Smooth muscle cell (in vitro differentiated cells): ENCODE measurements around the gene SRGAP1. TPM values are rescaled to one million over a fixed set of nuclear protein-coding genes. Genes with fewer than 3 reads are reported as not detected.

Source experiments
- DNase-seq: peaks from one replicate; lab custom pipeline; 2025; ENCODE audit not compliant: unreplicated experiment; lab: John Stamatoyannopoulos, UW
- H2AFZ ChIP-seq: fragments of 200-600 bp; sonication (generic); 2 replicates; pipeline ENCODE4 v1.6.0; 2016; ENCODE audit warnings: antibody characterized with exemption, low read depth, mild to moderate bottlenecking
- H3F3A ChIP-seq: fragments of 200-600 bp; sonication (generic); 2 replicates; pipeline ENCODE4 v1.6.0; 2017; ENCODE audit warnings: antibody characterized with exemption, low read depth
- H3K27ac ChIP-seq: fragments of 200-600 bp; sonication (generic); 2 replicates; pipeline ENCODE4 v1.5.1; 2016; ENCODE audit warnings: low read depth, mild to moderate bottlenecking
- H3K27me3 ChIP-seq: fragments of 200-600 bp; sonication (generic); 2 replicates; pipeline ENCODE4 v1.6.1; 2016; ENCODE audit warnings: low read depth, mild to moderate bottlenecking
- H3K36me3 ChIP-seq: fragments of 200-600 bp; sonication (generic); 2 replicates; pipeline ENCODE4 v1.5.1; 2016; ENCODE audit warnings: low read depth
- H3K4me1 ChIP-seq: fragments of 200-600 bp; sonication (generic); 2 replicates; pipeline ENCODE4 v1.5.1; 2016; ENCODE audit warnings: low read depth
- H3K4me2 ChIP-seq: fragments of 200-600 bp; sonication (generic); 2 replicates; pipeline ENCODE4 v1.6.0; 2016; ENCODE audit warnings: mild to moderate bottlenecking
- H3K4me3 ChIP-seq: fragments of 200-600 bp; sonication (generic); 2 replicates; pipeline ENCODE4 v1.5.1; 2016; ENCODE audit warnings: mild to moderate bottlenecking
- H3K79me2 ChIP-seq: fragments of 200-600 bp; sonication (generic); 2 replicates; pipeline ENCODE4 v1.6.0; 2016; ENCODE audit warnings: low read depth, mild to moderate bottlenecking
- H3K9ac ChIP-seq: fragments of 200-600 bp; sonication (generic); 2 replicates; pipeline ENCODE4 v1.6.0; 2016; ENCODE audit warnings: low read depth
- H3K9me3 ChIP-seq: fragments of 200-600 bp; sonication (generic); replicated peaks from 2 replicates; pipeline ENCODE4 v1.5.1; 2016; ENCODE audit warnings: low read depth
- H4K20me1 ChIP-seq: fragments of 200-600 bp; sonication (generic); 2 replicates; pipeline ENCODE4 v1.6.0; 2016; ENCODE audit warnings: low read depth
- CTCF ChIP-seq: fragments of 200-600 bp; sonication (generic); IDR thresholded peaks from 2 replicates; pipeline ENCODE4 v1.5.1; 2017; ENCODE audit warnings: borderline replicate concordance, mild to moderate bottlenecking, antibody characterized with exemption; ENCODE audit not compliant: insufficient read depth, poor library complexity, severe bottlenecking
- WGBS: methylation state at CpG from one replicate; pipeline ENCODE4 v1.1.7; 2016; ENCODE audit warnings: low lambda C conversion rate; 5-methylcytosine and 5-hydroxymethylcytosine counted together
- polyA plus RNA-seq: library from polyadenylated mRNA; unstranded; fragments of >200 nt; fragmentation: Nextera tagmentation; extraction: Ambion mirVana; gene quantifications from 2 replicates; pipeline ENCODE4 v1.2.1, GENCODE V29; 2016
- total RNA-seq: library from RNA; depleted of rRNA; stranded (reverse); fragments of >200 nt; gene quantifications from 2 replicates; pipeline ENCODE4 v1.2.3, GENCODE V29; 2014

The SRGAP1 gene
- total and polyA plus RNA-seq, 2 experiments from 2014 or later = 4.0 to 5.9 TPM

- no peak overlapping the region for H3K4me2 ChIP-seq
- no peak overlapping the region for H3K9ac ChIP-seq
- no peak for TF ChIP-seq CTCF
- no peaks in the 10 kb centered on the region for H4K20me1 ChIP-seq
- no peaks in the 10 kb centered on the region for H3K27me3 ChIP-seq
- H3K4me1 ChIP-seq = no peaks in the 10 kb centered on the region
- no peaks in the 10 kb centered on the region for H3K79me2 ChIP-seq
- no peaks in the 10 kb centered on the region for H3K9me3 ChIP-seq
- no peaks in the 10 kb centered on the region for H3K36me3 ChIP-seq
- no peaks in the 10 kb centered on the region for H3F3A ChIP-seq
- H3K4me3 ChIP-seq = no peak overlapping the region
- DNase-seq = no peak
- H2AFZ ChIP-seq = no peak overlapping the region
- no peak overlapping the region for H3K27ac ChIP-seq
These were observed 151.0 kb downstream of the SRGAP1 start for GRCh38 chr12:63995512-63995911.

- Histone ChIP-seq H3K79me2 (no peaks in the 10 kb centered on the region), H3F3A (no peaks in the 10 kb centered on the region)
- WGBS = 100% methylated on average over 1 of the region's 1 CpG
These were observed 152.1 kb downstream of the SRGAP1 start for GRCh38 chr12:63996556-63996955.

GRCh38 chr12:63997198-63997597 lies 152.7 kb downstream of the SRGAP1 start:
- no peaks in the 10 kb centered on the region for H3K9me3 ChIP-seq
- 93% methylated on average over 1 of the region's 1 CpG for WGBS
- no peak overlapping the region for H3K9ac ChIP-seq
- no peaks in the 10 kb centered on the region for H3K79me2 ChIP-seq
- no peaks in the 10 kb centered on the region for H3K36me3 ChIP-seq
- H3K4me3 ChIP-seq = no peak overlapping the region
- peak overlapping the region; percentile 8 for H3K4me2 ChIP-seq
- H3F3A ChIP-seq = no peaks in the 10 kb centered on the region
- H3K27ac ChIP-seq = no peak overlapping the region
- no peaks in the 10 kb centered on the region for H3K4me1 ChIP-seq
- TF ChIP-seq CTCF = no peak
- DNase-seq = no peak
- no peaks in the 10 kb centered on the region for H3K27me3 ChIP-seq
- H4K20me1 ChIP-seq = no peaks in the 10 kb centered on the region
- H2AFZ ChIP-seq = no peak overlapping the region

More at GRCh38 chr12:63996556-63996955, 152.1 kb downstream of the SRGAP1 start:
- Histone ChIP-seq H3K4me1 (no peaks in the 10 kb centered on the region), H4K20me1 (no peaks in the 10 kb centered on the region), H3K27ac (no peak overlapping the region), H3K9me3 (no peaks in the 10 kb centered on the region), H3K27me3 (no peaks in the 10 kb centered on the region), H3K36me3 (no peaks in the 10 kb centered on the region), H3K4me2 (no peak overlapping the region), H3K9ac (no peak overlapping the region), H2AFZ (no peak overlapping the region), H3K4me3 (no peak overlapping the region)
- no peak for TF ChIP-seq CTCF
- no peak for DNase-seq

- Histone ChIP-seq H2AFZ (no peak overlapping the region), H3K27ac (no peak overlapping the region), H3K27me3 (no peaks in the 10 kb centered on the region), H3K9ac (no peak overlapping the region), H4K20me1 (no peaks in the 10 kb centered on the region), H3K36me3 (no peaks in the 10 kb centered on the region), H3F3A (no peaks in the 10 kb centered on the region), H3K9me3 (no peaks in the 10 kb centered on the region), H3K4me1 (no peaks in the 10 kb centered on the region), H3K4me2 (no peak overlapping the region), H3K4me3 (no peak overlapping the region), H3K79me2 (no peaks in the 10 kb centered on the region)
- TF ChIP-seq CTCF = no peak
- DNase-seq = no peak
These were observed 154.1 kb downstream of the SRGAP1 start for GRCh38 chr12:63998584-63998983.
